HCT116 (cell line): ENCODE data around the gene PREX1.

Source experiments
- EGR1 ChIP-seq: IDR thresholded peaks from 2 replicates; pipeline ENCODE4 v1.6.1; 2012; ENCODE audit warnings: low read depth
- POLR2A ChIP-seq: IDR thresholded peaks from 2 replicates; pipeline ENCODE4 v1.7.0; 2011; ENCODE audit warnings: borderline replicate concordance; ENCODE audit not compliant: insufficient read depth, insufficient read length; ENCODE audit errors: extremely low read depth
- POLR2AphosphoS5 ChIP-seq: IDR thresholded peaks from 2 replicates; pipeline ENCODE4 v1.6.1; 2011; ENCODE audit warnings: mild to moderate bottlenecking, low read depth, low read length, moderate library complexity
- RAD21 ChIP-seq: IDR thresholded peaks from 2 replicates; pipeline ENCODE4 v1.6.1; 2012; ENCODE audit warnings: low read depth, mild to moderate bottlenecking
- ZFX ChIP-seq: fragments of 450-650 bp; IDR thresholded peaks from 2 replicates; pipeline ENCODE4 v1.6.1; 2017
- ZNF274 ChIP-seq: fragments of 200-500 bp; sonication (Bioruptor generic); IDR thresholded peaks from 2 replicates; pipeline ENCODE4 v1.6.1; 2014; ENCODE audit warnings: mild to moderate bottlenecking, low read depth, low read length, inconsistent platforms
- TF ChIP-seq, protein P1 (sequence below): IDR thresholded peaks from 2 replicates; pipeline ENCODE4 v1.6.1; 2012
- TF ChIP-seq, protein P2 (sequence below), 3 experiments: fragments of 200-600 bp in 1 of 3; sonication (generic) in 1 of 3; IDR thresholded peaks in 2 of 3; conservative IDR thresholded peaks in 1 of 3; 2 replicates each; pipeline ENCODE4 v1.5.1; 2012 to 2017; ENCODE audit warnings: low read depth in 2 of 3, low read length in 2 of 3, antibody characterized with exemption in 1 of 3, borderline replicate concordance in 1 of 3, control low read depth in 1 of 3, mild to moderate bottlenecking in 1 of 3, mixed read lengths in 1 of 3, mixed run types in 1 of 3, moderate library complexity in 1 of 3; ENCODE audit not compliant: insufficient read depth in 1 of 3

DNA sequence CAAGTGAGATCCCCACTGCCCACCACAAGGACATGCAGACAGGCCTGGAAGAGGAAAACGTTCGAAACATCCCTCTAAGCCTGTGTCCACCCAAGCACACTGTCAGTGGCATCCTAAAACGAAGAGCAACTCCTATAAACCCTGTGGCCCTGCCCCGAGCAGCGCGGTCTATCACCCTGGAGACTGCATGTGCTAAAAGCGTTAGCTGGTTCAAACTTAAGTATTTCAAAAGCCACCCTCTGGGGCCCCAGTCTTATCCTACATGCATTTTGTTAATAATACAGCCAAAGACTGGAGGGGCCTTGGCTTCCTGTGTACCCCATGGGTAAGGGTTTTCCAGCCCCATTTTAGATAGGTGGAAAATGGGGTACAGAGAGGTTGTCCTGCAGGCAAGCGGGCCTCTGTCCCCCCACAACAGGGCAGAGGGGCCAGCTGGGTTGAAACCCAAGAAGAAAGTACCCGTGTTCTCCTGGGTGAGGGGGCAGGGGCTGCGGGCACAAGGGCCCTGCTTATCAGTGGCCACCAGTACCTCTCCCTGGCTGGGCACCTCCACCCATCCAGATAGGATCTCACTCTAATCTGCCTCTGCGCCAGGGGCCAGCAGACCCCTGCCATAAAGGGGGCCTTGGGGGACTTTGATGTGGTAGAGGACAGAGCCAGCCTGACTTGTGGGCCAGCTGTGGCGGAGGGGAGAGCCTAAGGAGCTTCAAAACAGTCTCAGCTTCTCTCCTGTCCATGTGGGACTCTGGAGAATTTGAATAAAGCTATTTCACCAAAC lies 28.3 kb downstream of the PREX1 start:
- TF ChIP-seq EGR1 (no peak), POLR2A (no peak), POLR2AphosphoS5 (no peak), ZFX (no peak), ZNF274 (no peak), RAD21 (no peak)
- TF ChIP-seq, protein P1, sequence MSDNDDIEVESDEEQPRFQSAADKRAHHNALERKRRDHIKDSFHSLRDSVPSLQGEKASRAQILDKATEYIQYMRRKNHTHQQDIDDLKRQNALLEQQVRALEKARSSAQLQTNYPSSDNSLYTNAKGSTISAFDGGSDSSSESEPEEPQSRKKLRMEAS: no peak
- TF ChIP-seq, protein P2, sequence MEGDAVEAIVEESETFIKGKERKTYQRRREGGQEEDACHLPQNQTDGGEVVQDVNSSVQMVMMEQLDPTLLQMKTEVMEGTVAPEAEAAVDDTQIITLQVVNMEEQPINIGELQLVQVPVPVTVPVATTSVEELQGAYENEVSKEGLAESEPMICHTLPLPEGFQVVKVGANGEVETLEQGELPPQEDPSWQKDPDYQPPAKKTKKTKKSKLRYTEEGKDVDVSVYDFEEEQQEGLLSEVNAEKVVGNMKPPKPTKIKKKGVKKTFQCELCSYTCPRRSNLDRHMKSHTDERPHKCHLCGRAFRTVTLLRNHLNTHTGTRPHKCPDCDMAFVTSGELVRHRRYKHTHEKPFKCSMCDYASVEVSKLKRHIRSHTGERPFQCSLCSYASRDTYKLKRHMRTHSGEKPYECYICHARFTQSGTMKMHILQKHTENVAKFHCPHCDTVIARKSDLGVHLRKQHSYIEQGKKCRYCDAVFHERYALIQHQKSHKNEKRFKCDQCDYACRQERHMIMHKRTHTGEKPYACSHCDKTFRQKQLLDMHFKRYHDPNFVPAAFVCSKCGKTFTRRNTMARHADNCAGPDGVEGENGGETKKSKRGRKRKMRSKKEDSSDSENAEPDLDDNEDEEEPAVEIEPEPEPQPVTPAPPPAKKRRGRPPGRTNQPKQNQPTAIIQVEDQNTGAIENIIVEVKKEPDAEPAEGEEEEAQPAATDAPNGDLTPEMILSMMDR (IDR thresholded peaks at IDR 0.05 in 2 of 3, conservative IDR thresholded peaks at IDR 0.05 in 1 of 3; ENCODE audit: borderline replicate concordance in 1 of 3, insufficient read depth in 1 of 3, low read depth in 2 of 3, low read length in 2 of 3): no peak
